SK-N-MC (cell line): Measurements from ENCODE around the gene COL13A1.

Source experiments
- DNase-seq: peaks from one replicate; pipeline ENCODE4 v3.0.0-alpha.2; 2011; ENCODE audit warnings: low read depth, low spot score
- H3K27ac ChIP-seq: fragments of 200-600 bp; sonication (generic); 2 replicates; pipeline ENCODE4 v1.5.1; 2016; ENCODE audit warnings: mixed run types
- H3K36me3 ChIP-seq: fragments of 200-600 bp; sonication (generic); 2 replicates; pipeline ENCODE4 v1.6.1; 2017; ENCODE audit warnings: antibody characterized with exemption, low read length, mixed read lengths; ENCODE audit not compliant: insufficient read depth
- H3K4me3 ChIP-seq: fragments of 200-600 bp; sonication (generic); 2 replicates; pipeline ENCODE4 v1.5.1; 2016
- H3K9ac ChIP-seq: fragments of 200-600 bp; sonication (generic); 2 replicates; pipeline ENCODE4 v1.8.0; 2017; ENCODE audit warnings: mixed run types, mixed read lengths; ENCODE audit not compliant: insufficient read length
- H3K9me3 ChIP-seq: fragments of 200-600 bp; sonication (generic); 2 replicates; pipeline ENCODE4 v1.6.1; 2017; ENCODE audit warnings: low read depth, mild to moderate bottlenecking, antibody characterized with exemption, low read length, moderate library complexity, mixed read lengths
- EZH2 ChIP-seq: fragments of 200-600 bp; sonication (generic); IDR thresholded peaks from one replicate; pipeline ENCODE4 v1.6.1; 2017; ENCODE audit warnings: antibody characterized with exemption
- FOXP2 ChIP-seq: optimal IDR thresholded peaks from 2 replicates; pipeline ENCODE3; 2011; ENCODE audit warnings: mild to moderate bottlenecking, moderate library complexity; ENCODE audit not compliant: insufficient read depth; ENCODE audit errors: extremely low read length, control extremely low read depth
- POLR2AphosphoS5 ChIP-seq: IDR thresholded peaks from 2 replicates; pipeline ENCODE4 v1.6.1; 2012; ENCODE audit warnings: mild to moderate bottlenecking, low read depth, low read length, borderline replicate concordance

Gene COL13A1

GRCh38 chr10:69960606-69960987 lies 158.9 kb downstream of the COL13A1 start:
- TF ChIP-seq EZH2 (no peak), FOXP2 (no peak), POLR2AphosphoS5 (no peak)
- Histone ChIP-seq H3K4me3 (no peak overlapping the region), H3K9me3 (no peaks in the 10 kb centered on the region), H3K27ac (no peak overlapping the region), H3K36me3 (no peaks in the 10 kb centered on the region), H3K9ac (no peak overlapping the region)
- no peak for DNase-seq

- Histone ChIP-seq H3K36me3 (no peaks in the 10 kb centered on the region), H3K9me3 (no peaks in the 10 kb centered on the region), H3K27ac (no peak overlapping the region), H3K9ac (no peak overlapping the region), H3K4me3 (no peak overlapping the region)
- DNase-seq: no peak
- TF ChIP-seq EZH2: no peak
- no peak for TF ChIP-seq POLR2AphosphoS5
- TF ChIP-seq FOXP2: no peak
These were observed 159.5 kb downstream of the COL13A1 start for GRCh38 chr10:69960988-69961880.

GRCh38 chr10:69961881-69962745 lies 160.4 kb downstream of the COL13A1 start:
- Histone ChIP-seq H3K27ac (no peak overlapping the region), H3K4me3 (no peak overlapping the region), H3K9me3 (no peaks in the 10 kb centered on the region), H3K9ac (no peak overlapping the region), H3K36me3 (no peaks in the 10 kb centered on the region)
- TF ChIP-seq POLR2AphosphoS5 (no peak), FOXP2 (no peak), EZH2 (no peak)
- DNase-seq: no peak

- Histone ChIP-seq H3K27ac (no peak overlapping the region), H3K9me3 (no peaks in the 10 kb centered on the region)
These were observed 161.0 kb downstream of the COL13A1 start for GRCh38 chr10:69962746-69963135.

GRCh38 chr10:69963178-69963834 lies 161.6 kb downstream of the COL13A1 start:
- Histone ChIP-seq H3K36me3 (no peaks in the 10 kb centered on the region), H3K27ac (no peak overlapping the region), H3K9ac (no peak overlapping the region), H3K4me3 (no peak overlapping the region), H3K9me3 (no peaks in the 10 kb centered on the region)
- no peak for DNase-seq
- no peak for TF ChIP-seq POLR2AphosphoS5
- TF ChIP-seq FOXP2: no peak
- TF ChIP-seq EZH2: no peak

More at GRCh38 chr10:69962746-69963135, 161.0 kb downstream of the COL13A1 start:
- Histone ChIP-seq H3K4me3 (no peak overlapping the region), H3K9ac (no peak overlapping the region), H3K36me3 (no peaks in the 10 kb centered on the region)
- no peak for TF ChIP-seq EZH2
- TF ChIP-seq FOXP2: no peak
- TF ChIP-seq POLR2AphosphoS5: no peak
- DNase-seq: no peak

GRCh38 chr10:69963835-69964710 lies 162.4 kb downstream of the COL13A1 start:
- DNase-seq: no peak

GRCh38 chr10:69965086-69965485 lies 163.4 kb downstream of the COL13A1 start:
- Histone ChIP-seq H3K4me3 (no peak overlapping the region), H3K27ac (no peak overlapping the region), H3K9ac (no peak overlapping the region), H3K36me3 (no peaks in the 10 kb centered on the region), H3K9me3 (no peaks in the 10 kb centered on the region)
- TF ChIP-seq POLR2AphosphoS5 (no peak), EZH2 (no peak), FOXP2 (no peak)
- no peak for DNase-seq

More at GRCh38 chr10:69963835-69964710, 162.4 kb downstream of the COL13A1 start:
- no peaks in the 10 kb centered on the region for H3K36me3 ChIP-seq
- H3K4me3 ChIP-seq: no peak overlapping the region
- no peak overlapping the region for H3K27ac ChIP-seq
- TF ChIP-seq POLR2AphosphoS5: no peak
- no peak for TF ChIP-seq EZH2
- no peak for TF ChIP-seq FOXP2
- H3K9ac ChIP-seq: no peak overlapping the region
- no peaks in the 10 kb centered on the region for H3K9me3 ChIP-seq
